ENCODE measurements around the gene TNFAIP8L3. TPM values are rescaled to one million over a fixed set of nuclear protein-coding genes. Genes with fewer than 3 reads are reported as not detected.

Gene TNFAIP8L3
- total and polyA plus RNA-seq, 7 donors, result 0.52 to 47.3 (median 0.78) TPM

- DNase-seq (no peak), ATAC-seq (no peak)
- Histone ChIP-seq H3K4me1 (no peaks in the 10 kb centered on the region), H3K27ac (no peak overlapping the region), H3K27me3 (ENCODE audit: insufficient read depth in 3 of 3, low read length in 2 of 3) (peaks cover 0 to 4% (median 0%) of the 10 kb centered on the region in 3 donors), H3K36me3 (ENCODE audit: insufficient read depth in 1 of 2, low read depth in 1 of 2) (no peaks in the 10 kb centered on the region), H3K9me3 (no peaks in the 10 kb centered on the region), H3K4me3 (no peak overlapping the region)
- 70 to 83% (median 77%) methylated on average over 3 of the region's 3 CpGs for WGBS, 3 donors
- intact Hi-C loops (cut with DNase I), result no loop called here
- TF ChIP-seq CTCF (IDR thresholded peaks at IDR 0.05), result no peak
Observed at GRCh38 chr15:51067510-51067909, 27.2 kb downstream of the TNFAIP8L3 start.

GRCh38 chr15:51065781-51066180 lies 28.9 kb downstream of the TNFAIP8L3 start:
- intact Hi-C loops (cut with DNase I), result no loop called here
- WGBS, 3 donors, result 78 to 88% (median 80%) methylated on average over 1 of the region's 1 CpG
- H3K27ac ChIP-seq, result no peak overlapping the region
- TF ChIP-seq CTCF (IDR thresholded peaks at IDR 0.05), result no peak
- no peaks in the 10 kb centered on the region for H3K9me3 ChIP-seq
- no peaks in the 10 kb centered on the region for H3K4me1 ChIP-seq
- H3K36me3 ChIP-seq (ENCODE audit: insufficient read depth in 1 of 2, low read depth in 1 of 2), result no peaks in the 10 kb centered on the region
- ATAC-seq (no peak), DNase-seq (no peak)
- no peak overlapping the region for H3K4me3 ChIP-seq
- peaks cover 0 to 4% (median 0%) of the 10 kb centered on the region in 3 donors for H3K27me3 ChIP-seq (ENCODE audit: insufficient read depth in 3 of 3, low read length in 2 of 3)

- DNase-seq (no peak), ATAC-seq (no peak)
- intact Hi-C loops (cut with DNase I), result no loop called here
- no peak overlapping the region for H3K4me3 ChIP-seq
- no peaks in the 10 kb centered on the region for H3K4me1 ChIP-seq
- no peak for TF ChIP-seq CTCF (IDR thresholded peaks at IDR 0.05)
- H3K36me3 ChIP-seq (ENCODE audit: insufficient read depth in 1 of 2, low read depth in 1 of 2), result no peaks in the 10 kb centered on the region
- peaks cover 0 to 4% (median 0%) of the 10 kb centered on the region in 3 donors for H3K27me3 ChIP-seq (ENCODE audit: insufficient read depth in 3 of 3, low read length in 2 of 3)
- no peak overlapping the region for H3K27ac ChIP-seq
- no peaks in the 10 kb centered on the region for H3K9me3 ChIP-seq
Observed at GRCh38 chr15:51065261-51065660, 29.4 kb downstream of the TNFAIP8L3 start.

GRCh38 chr15:51062736-51063135 lies 32.0 kb downstream of the TNFAIP8L3 start:
- Histone ChIP-seq H3K27me3 (ENCODE audit: insufficient read depth in 3 of 3, low read length in 2 of 3) (no peaks in the 10 kb centered on the region), H3K27ac (no peak overlapping the region), H3K36me3 (ENCODE audit: insufficient read depth in 1 of 2, low read depth in 1 of 2) (no peaks in the 10 kb centered on the region), H3K4me3 (no peak overlapping the region), H3K4me1 (no peaks in the 10 kb centered on the region), H3K9me3 (no peaks in the 10 kb centered on the region)
- intact Hi-C loops (cut with DNase I), result no loop called here
- 62 to 74% (median 70%) methylated on average over 1 of the region's 1 CpG for WGBS, 3 donors
- DNase-seq (no peak), ATAC-seq (no peak)
- no peak for TF ChIP-seq CTCF (IDR thresholded peaks at IDR 0.05)

- no peak for ATAC-seq
- Histone ChIP-seq H3K27me3 (ENCODE audit: insufficient read depth in 3 of 3, low read length in 2 of 3) (no peaks in the 10 kb centered on the region), H3K36me3 (ENCODE audit: insufficient read depth in 1 of 2, low read depth in 1 of 2) (no peaks in the 10 kb centered on the region), H3K4me3 (no peak overlapping the region), H3K4me1 (no peaks in the 10 kb centered on the region), H3K27ac (no peak overlapping the region), H3K9me3 (no peaks in the 10 kb centered on the region)
- WGBS, 3 donors, result 52 to 66% (median 56%) methylated on average over 3 of the region's 3 CpGs
- TF ChIP-seq CTCF (IDR thresholded peaks at IDR 0.05), result no peak
- intact Hi-C loops (cut with DNase I), result no loop called here
- DNase-seq, result no peak
Observed at GRCh38 chr15:51060030-51060673, 34.6 kb downstream of the TNFAIP8L3 start.

All from psoas muscle (tissue), 8 donors.